Naive thymus-derived CD4-positive, alpha-beta T cell (primary cell): ENCODE data around the gene CCNJL. TPM values are rescaled to one million over a fixed set of nuclear protein-coding genes. Genes with fewer than 3 reads are reported as not detected.

Experiments
- ATAC-seq: fragments of 150-1000 bp; cut with Tn5 transposase; 2 replicates; pipeline ENCODE4 v1.10.0; 2021; ENCODE audit warnings: mild to moderate bottlenecking, moderate library complexity
- CTCF ChIA-PET: fragments of 350-600 bp; sonication (Branson Sonifier 250); formaldehyde crosslinking; loops from one replicate; lab custom pipeline; 2021; ENCODE audit warnings: antibody characterized with exemption; lab: Charles Lee
- POLR2A ChIA-PET: fragments of 350-600 bp; sonication (Branson Sonifier 250); formaldehyde crosslinking; loops from one replicate; lab custom pipeline; 2021; ENCODE audit warnings: antibody characterized with exemption, inconsistent platforms; lab: Charles Lee
- DNase-seq, 9 donors: peaks; one replicate each; pipeline versions ENCODE4 v3.0.0 to v3.0.0-alpha.2; 2020 to 2022; ENCODE audit warnings: mixed read lengths in 1 of 9
- H3K27ac ChIP-seq: one replicate; pipeline ENCODE4 v1.7.0; 2013; ENCODE audit warnings: mild to moderate bottlenecking, low read depth, low read length, moderate library complexity
- H3K27me3 ChIP-seq, 2 donors: one replicate each; pipeline ENCODE4 v1.7.0; 2013; ENCODE audit warnings: low read length in 2 of 2, mild to moderate bottlenecking in 2 of 2, moderate library complexity in 2 of 2; ENCODE audit not compliant: control insufficient read depth in 2 of 2, insufficient read depth in 2 of 2
- H3K36me3 ChIP-seq, 3 experiments: 1 replicate in 2 of 3; 2 replicates in 1 of 3; pipeline ENCODE4 v1.7.0; 2013; ENCODE audit warnings: low read length in 3 of 3, mild to moderate bottlenecking in 3 of 3, moderate library complexity in 1 of 3; ENCODE audit not compliant: insufficient read depth in 3 of 3, control insufficient read depth in 2 of 3
- H3K4me1 ChIP-seq, 2 donors: one replicate each; pipeline ENCODE4 v1.7.0; 2013; ENCODE audit warnings: low read length in 2 of 2, mild to moderate bottlenecking in 2 of 2, moderate library complexity in 1 of 2; ENCODE audit not compliant: control insufficient read depth in 2 of 2, insufficient read depth in 2 of 2
- H3K4me3 ChIP-seq: 2 replicates; pipeline ENCODE4 v1.7.0; 2013; ENCODE audit warnings: mild to moderate bottlenecking, low read length
- H3K9me3 ChIP-seq, 3 experiments: 1 replicate in 2 of 3; 2 replicates in 1 of 3; pipeline ENCODE4 v1.7.0; 2013; ENCODE audit warnings: low read length in 3 of 3; ENCODE audit not compliant: control insufficient read depth in 2 of 3
- H3K27ac Mint-ChIP-seq, 9 donors: one replicate each; pipeline ENCODE4 v1.8.0; 2020 to 2022; ENCODE audit warnings: mixed read lengths in 9 of 9, mild to moderate bottlenecking in 8 of 9, moderate library complexity in 5 of 9, inconsistent platforms in 2 of 9
- H3K27me3 Mint-ChIP-seq, 5 donors: one replicate each; pipeline ENCODE4 v1.8.0; 2021 to 2022; ENCODE audit warnings: mixed read lengths in 5 of 5, mild to moderate bottlenecking in 1 of 5
- H3K36me3 Mint-ChIP-seq, 5 donors: one replicate each; pipeline ENCODE4 v1.8.0; 2020 to 2022; ENCODE audit warnings: mixed read lengths in 5 of 5, mild to moderate bottlenecking in 3 of 5, inconsistent platforms in 1 of 5
- H3K4me1 Mint-ChIP-seq, 7 donors: one replicate each; pipeline ENCODE4 v1.8.0; 2020 to 2022; ENCODE audit warnings: mixed read lengths in 7 of 7, mild to moderate bottlenecking in 3 of 7, inconsistent platforms in 1 of 7
- H3K4me3 Mint-ChIP-seq, 10 donors: one replicate each; pipeline ENCODE4 v1.8.0; 2020 to 2022; ENCODE audit warnings: mild to moderate bottlenecking in 10 of 10, mixed read lengths in 10 of 10, moderate library complexity in 6 of 10, inconsistent platforms in 2 of 10
- H3K9me3 Mint-ChIP-seq, 11 donors: one replicate each; pipeline ENCODE4 v1.8.0; 2020 to 2022; ENCODE audit warnings: mixed read lengths in 11 of 11, mild to moderate bottlenecking in 4 of 11, inconsistent platforms in 1 of 11, moderate library complexity in 1 of 11
- intact Hi-C, 2 donors: fragments of 100-400 bp; cut with micrococcal nuclease; formaldehyde crosslinking; loops; one replicate each; pipeline ENCODE4 v1.15.1; 2023
- polyA plus RNA-seq, 2 donors: library from polyadenylated mRNA; unstranded; fragments of 300-500 nt; fragmentation: Illumina TruSeq; gene quantifications; one replicate each; pipeline ENCODE4 v1.2.3, GENCODE V29; 2021
- total RNA-seq, 6 experiments: library from RNA in 5 of 6; stranded (reverse) in 5 of 6; gene quantifications; 1 replicate in 5 of 6; 2 replicates in 1 of 6; pipeline ENCODE4 v1.2.3 and lab custom pipeline; 2021 to 2026

The CCNJL gene
- total and polyA plus RNA-seq, 7 experiments from 2014 or later: 0.42 to 2.3 TPM; not detected in 5

GRCh38 chr5:160324886-160325285, 12.5 kb upstream of the CCNJL start:
- H3K27me3 ChIP-seq: no peaks in the 10 kb centered on the region
- ChIA-PET POLR2A (no interaction called here), CTCF (no interaction called here)
- H3K9me3 ChIP-seq: no peaks in the 10 kb centered on the region
- Mint-ChIP-seq H3K36me3 (peaks cover 0 to 5% (median 0%) of the 10 kb centered on the region in 5 donors), H3K27me3 (peaks cover 5 to 33% (median 10%) of the 10 kb centered on the region in 5 donors), H3K9me3 (peaks cover 0 to 3% (median 0%) of the 10 kb centered on the region in 11 donors), H3K27ac (no peak overlapping the region), H3K4me1 (peaks cover 0 to 3% (median 0%) of the 10 kb centered on the region in 7 donors), H3K4me3 (no peak overlapping the region)
- no peak overlapping the region for H3K4me3 ChIP-seq
- ATAC-seq (no peak), DNase-seq (no peak)
- H3K27ac ChIP-seq: no peak overlapping the region
- intact Hi-C loops: no loop called here
- H3K4me1 ChIP-seq: no peaks in the 10 kb centered on the region
- H3K36me3 ChIP-seq: no peaks in the 10 kb centered on the region

GRCh38 chr5:160318409-160318808, 6.0 kb upstream of the CCNJL start:
- Mint-ChIP-seq H3K9me3 (no peaks in the 10 kb centered on the region), H3K4me1 (peaks cover 0 to 5% (median 0%) of the 10 kb centered on the region in 7 donors), H3K36me3 (no peaks in the 10 kb centered on the region), H3K27ac (no peak overlapping the region), H3K4me3 (no peak overlapping the region), H3K27me3 (peaks cover 38 to 68% (median 39%) of the 10 kb centered on the region in 5 donors)
- Histone ChIP-seq H3K4me3 (no peak overlapping the region), H3K27me3 (no peaks in the 10 kb centered on the region), H3K27ac (no peak overlapping the region), H3K4me1 (no peaks in the 10 kb centered on the region), H3K36me3 (no peaks in the 10 kb centered on the region), H3K9me3 (no peaks in the 10 kb centered on the region)
- ATAC-seq: peak; percentile 69
- CTCF ChIA-PET: no interaction called here
- POLR2A ChIA-PET: no interaction called here
- intact Hi-C loops: no loop called here
- no peak for DNase-seq

- intact Hi-C loops: no loop called here
- H3K4me1 Mint-ChIP-seq: peaks cover 2 to 12% (median 7%) of the 10 kb centered on the region in 7 donors
- H3K27ac ChIP-seq: no peak overlapping the region
- peaks cover 0 to 5% (median 0%) of the 10 kb centered on the region in 5 donors for H3K36me3 Mint-ChIP-seq
- no peak overlapping the region for H3K4me3 Mint-ChIP-seq
- H3K4me3 ChIP-seq: no peak overlapping the region
- H3K27me3 Mint-ChIP-seq: peaks cover 46 to 76% (median 48%) of the 10 kb centered on the region in 5 donors
- H3K4me1 ChIP-seq: no peaks in the 10 kb centered on the region
- H3K27me3 ChIP-seq: no peaks in the 10 kb centered on the region
- CTCF ChIA-PET: no interaction called here
- H3K9me3 ChIP-seq: no peaks in the 10 kb centered on the region
- ATAC-seq (no peak), DNase-seq (no peak)
- no peak overlapping the region for H3K27ac Mint-ChIP-seq
- no peaks in the 10 kb centered on the region for H3K36me3 ChIP-seq
- peaks cover 0 to 2% (median 0%) of the 10 kb centered on the region in 11 donors for H3K9me3 Mint-ChIP-seq
- POLR2A ChIA-PET: no interaction called here
Observed at GRCh38 chr5:160317434-160317833, 5.1 kb upstream of the CCNJL start.

GRCh38 chr5:160315968-160316367, 3.6 kb upstream of the CCNJL start:
- Histone ChIP-seq H3K4me1 (no peaks in the 10 kb centered on the region), H3K27me3 (no peaks in the 10 kb centered on the region), H3K4me3 (no peak overlapping the region), H3K9me3 (no peaks in the 10 kb centered on the region), H3K36me3 (no peaks in the 10 kb centered on the region), H3K27ac (no peak overlapping the region)
- Mint-ChIP-seq H3K4me3 (no peak overlapping the region), H3K27ac (no peak overlapping the region), H3K9me3 (peaks cover 0 to 2% (median 0%) of the 10 kb centered on the region in 11 donors), H3K4me1 (peaks cover 2 to 16% (median 12%) of the 10 kb centered on the region in 7 donors), H3K27me3 (peaks cover 51 to 75% (median 55%) of the 10 kb centered on the region in 5 donors), H3K36me3 (peaks cover 0 to 5% (median 0%) of the 10 kb centered on the region in 5 donors)
- DNase-seq (no peak), ATAC-seq (no peak)
- intact Hi-C loops: no loop called here
- ChIA-PET POLR2A (no interaction called here), CTCF (no interaction called here)

GRCh38 chr5:160312960-160313727, 780 bp upstream of the CCNJL start:
- CTCF ChIA-PET: no interaction called here
- Histone ChIP-seq H3K27me3 (no peaks in the 10 kb centered on the region), H3K9me3 (no peaks in the 10 kb centered on the region), H3K4me3 (no peak overlapping the region), H3K36me3 (no peaks in the 10 kb centered on the region), H3K4me1 (no peaks in the 10 kb centered on the region), H3K27ac (no peak overlapping the region)
- ATAC-seq (no peak), DNase-seq (no peak)
- H3K27ac Mint-ChIP-seq: peak overlapping the region in 1 of 9 donors; percentile 10
- intact Hi-C loops: no loop called here
- peaks cover 55 to 81% (median 71%) of the 10 kb centered on the region in 5 donors for H3K27me3 Mint-ChIP-seq
- POLR2A ChIA-PET: no interaction called here
- peaks cover 0 to 5% (median 0%) of the 10 kb centered on the region in 5 donors for H3K36me3 Mint-ChIP-seq
- H3K4me3 Mint-ChIP-seq: peak overlapping the region in 9 of 10 donors; percentile 54 to 85 (median 78)
- peaks cover 0 to 2% (median 0%) of the 10 kb centered on the region in 11 donors for H3K9me3 Mint-ChIP-seq
- H3K4me1 Mint-ChIP-seq: peaks cover 2 to 17% (median 12%) of the 10 kb centered on the region in 7 donors

DNA sequence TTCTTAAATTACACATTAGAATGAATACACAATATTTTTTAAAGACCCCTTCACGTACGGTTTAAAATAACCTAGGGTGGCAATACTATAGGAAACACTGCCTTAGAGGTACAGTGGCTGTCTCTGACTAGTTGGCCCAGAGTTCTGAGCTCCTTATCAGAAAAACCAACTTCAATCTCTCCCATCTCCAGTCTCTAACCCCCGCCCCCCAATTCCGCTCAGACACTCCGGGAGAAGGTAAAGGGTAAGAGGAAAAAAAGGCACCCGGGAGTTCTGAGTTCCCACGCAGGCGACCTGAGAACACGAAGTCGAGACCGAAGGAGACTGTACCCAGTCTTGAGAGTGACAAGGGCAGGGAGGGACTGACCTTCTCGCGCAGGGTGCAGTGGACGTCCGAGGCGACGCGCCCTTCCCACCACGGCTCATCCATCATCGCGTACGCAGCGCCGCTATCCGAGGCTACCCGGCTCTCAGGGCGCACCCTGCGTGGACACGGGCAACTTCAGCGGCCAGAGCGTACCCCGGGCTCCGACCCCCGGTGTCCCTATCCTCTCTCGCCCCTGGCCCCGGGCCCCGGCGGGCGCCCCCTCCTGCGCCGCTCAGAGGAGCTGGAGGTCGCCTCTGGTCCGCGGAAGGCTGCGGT, 752 bp downstream of the CCNJL start:
- Histone ChIP-seq H3K4me3 (no peak overlapping the region), H3K36me3 (no peaks in the 10 kb centered on the region), H3K4me1 (no peaks in the 10 kb centered on the region), H3K27me3 (no peaks in the 10 kb centered on the region), H3K27ac (no peak overlapping the region), H3K9me3 (no peaks in the 10 kb centered on the region)
- H3K9me3 Mint-ChIP-seq: peaks cover 0 to 2% (median 0%) of the 10 kb centered on the region in 11 donors
- peaks cover 50 to 84% (median 70%) of the 10 kb centered on the region in 5 donors for H3K27me3 Mint-ChIP-seq
- H3K4me3 Mint-ChIP-seq: peak overlapping the region in 9 of 10 donors; percentile 32 to 85 (median 56)
- ATAC-seq (peak; percentile 32), DNase-seq (no peak)
- H3K27ac Mint-ChIP-seq: no peak overlapping the region
- H3K36me3 Mint-ChIP-seq: peaks cover 0 to 5% (median 0%) of the 10 kb centered on the region in 5 donors
- intact Hi-C loops: no loop called here
- POLR2A ChIA-PET: no interaction called here
- peaks cover 2 to 17% (median 12%) of the 10 kb centered on the region in 7 donors for H3K4me1 Mint-ChIP-seq
- CTCF ChIA-PET: interaction anchor here (0.5 to 0.7 kb wide), 2 partner anchors 64 to 169 kb away, joined by 3 to 5 read pairs; no protein-coding TSS in a partner anchor
